Measurements from ENCODE around the gene TSGA10IP. TPM values are rescaled to one million over a fixed set of nuclear protein-coding genes. Genes with fewer than 3 reads are reported as not detected.

TSGA10IP gene
- polyA plus RNA-seq, 1 donor (not counting 4 experiments of a cell fraction or from before 2014, with no cell fraction given), result not detected

DNA sequence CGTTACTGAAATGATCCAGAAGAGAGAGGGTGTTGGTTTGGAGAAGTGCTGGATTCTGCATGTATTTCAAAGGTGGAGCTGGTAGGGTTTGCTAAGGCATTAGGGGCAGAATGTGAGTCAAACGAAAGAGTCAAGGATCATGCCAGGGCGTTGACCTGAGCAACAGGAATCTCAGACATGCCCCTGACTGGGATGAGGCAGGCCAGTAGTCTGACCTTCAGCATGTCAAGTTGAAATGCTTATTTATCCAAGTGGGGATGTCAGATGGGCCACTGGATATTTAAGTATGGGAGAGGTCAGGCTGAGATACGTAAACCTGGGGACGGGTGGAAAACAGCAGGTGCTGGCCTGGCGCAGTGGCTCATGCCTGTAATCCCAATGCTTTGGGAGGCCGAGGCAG lies 2.7 kb upstream of the TSGA10IP start:
- Histone ChIP-seq H3K27ac (ENCODE audit: control insufficient read depth, insufficient read depth, low read length) (no peak overlapping the region), H3K4me2 (ENCODE audit: control insufficient read depth, extremely low read depth, insufficient read depth, low read depth, low read length) (no peak overlapping the region), H3K4me3 (ENCODE audit: control insufficient read depth in 2 of 3, extremely low read depth in 1 of 3, insufficient read depth in 2 of 3, low read depth in 1 of 3, low read length in 3 of 3) (no peak overlapping the region), H3K36me3 (ENCODE audit: control insufficient read depth in 2 of 2, extremely low read depth in 1 of 2, insufficient read depth in 2 of 2, low read length in 2 of 2) (no peaks in the 10 kb centered on the region), H3K27me3 (ENCODE audit: control insufficient read depth, extremely low read depth, insufficient read depth, low read length) (peaks cover 4% of the 10 kb centered on the region), H3K9me3 (ENCODE audit: control insufficient read depth, low read depth, low read length) (no peaks in the 10 kb centered on the region), H3K79me2 (ENCODE audit: control insufficient read depth, insufficient read depth, low read length) (no peaks in the 10 kb centered on the region), H3K9me1 (ENCODE audit: control insufficient read depth, extremely low read depth, insufficient read depth, low read length) (no peaks in the 10 kb centered on the region), H2AFZ (ENCODE audit: control insufficient read depth, low read length) (no peak overlapping the region), H3K9ac (ENCODE audit: control insufficient read depth, extremely low read depth, insufficient read depth, low read length) (no peak overlapping the region), H3K4me1 (ENCODE audit: control insufficient read depth, extremely low read depth, insufficient read depth, low read length) (peaks cover 11% of the 10 kb centered on the region), H4K20me1 (ENCODE audit: control insufficient read depth, extremely low read depth, insufficient read depth, low read length) (no peaks in the 10 kb centered on the region)
- dilution Hi-C loops (cut with MboI; ENCODE audit: extremely low pct_ligation_motif_present, low sequenced_read_pairs), result no loop called here
- DNase-seq (ENCODE audit: low read depth, low spot score) (no peak), FAIRE-seq (no peak)
- TF ChIP-seq, protein P1, sequence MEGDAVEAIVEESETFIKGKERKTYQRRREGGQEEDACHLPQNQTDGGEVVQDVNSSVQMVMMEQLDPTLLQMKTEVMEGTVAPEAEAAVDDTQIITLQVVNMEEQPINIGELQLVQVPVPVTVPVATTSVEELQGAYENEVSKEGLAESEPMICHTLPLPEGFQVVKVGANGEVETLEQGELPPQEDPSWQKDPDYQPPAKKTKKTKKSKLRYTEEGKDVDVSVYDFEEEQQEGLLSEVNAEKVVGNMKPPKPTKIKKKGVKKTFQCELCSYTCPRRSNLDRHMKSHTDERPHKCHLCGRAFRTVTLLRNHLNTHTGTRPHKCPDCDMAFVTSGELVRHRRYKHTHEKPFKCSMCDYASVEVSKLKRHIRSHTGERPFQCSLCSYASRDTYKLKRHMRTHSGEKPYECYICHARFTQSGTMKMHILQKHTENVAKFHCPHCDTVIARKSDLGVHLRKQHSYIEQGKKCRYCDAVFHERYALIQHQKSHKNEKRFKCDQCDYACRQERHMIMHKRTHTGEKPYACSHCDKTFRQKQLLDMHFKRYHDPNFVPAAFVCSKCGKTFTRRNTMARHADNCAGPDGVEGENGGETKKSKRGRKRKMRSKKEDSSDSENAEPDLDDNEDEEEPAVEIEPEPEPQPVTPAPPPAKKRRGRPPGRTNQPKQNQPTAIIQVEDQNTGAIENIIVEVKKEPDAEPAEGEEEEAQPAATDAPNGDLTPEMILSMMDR (optimal IDR thresholded peaks at IDR 0.05 in 1 of 3, IDR thresholded peaks at IDR 0.05 in 1 of 3, conservative IDR thresholded peaks at IDR 0.05 in 1 of 3; ENCODE audit: extremely low read depth in 1 of 3, insufficient read depth in 2 of 3, low read length in 3 of 3), result no peak
- no peak for TF ChIP-seq EZH2 (IDR thresholded peaks at IDR 0.05; ENCODE audit: low read length)

GRCh38 chr11:65944191-65944590 lies 1.1 kb upstream of the TSGA10IP start:
- H3K4me3 ChIP-seq (ENCODE audit: control insufficient read depth in 2 of 3, extremely low read depth in 1 of 3, insufficient read depth in 2 of 3, low read depth in 1 of 3, low read length in 3 of 3), result no peak overlapping the region
- H3K9ac ChIP-seq (ENCODE audit: control insufficient read depth, extremely low read depth, insufficient read depth, low read length), result no peak overlapping the region
- H2AFZ ChIP-seq (ENCODE audit: control insufficient read depth, low read length), result no peak overlapping the region
- TF ChIP-seq EZH2 (IDR thresholded peaks at IDR 0.05; ENCODE audit: low read length), result no peak
- TF ChIP-seq, protein P1 (optimal IDR thresholded peaks at IDR 0.05 in 1 of 3, IDR thresholded peaks at IDR 0.05 in 1 of 3, conservative IDR thresholded peaks at IDR 0.05 in 1 of 3; ENCODE audit: extremely low read depth in 1 of 3, insufficient read depth in 2 of 3, low read length in 3 of 3), result no peak
- no peak overlapping the region for H3K27ac ChIP-seq (ENCODE audit: control insufficient read depth, insufficient read depth, low read length)
- H3K4me1 ChIP-seq (ENCODE audit: control insufficient read depth, extremely low read depth, insufficient read depth, low read length), result peaks cover 11% of the 10 kb centered on the region
- no peaks in the 10 kb centered on the region for H4K20me1 ChIP-seq (ENCODE audit: control insufficient read depth, extremely low read depth, insufficient read depth, low read length)
- peaks cover 4% of the 10 kb centered on the region for H3K27me3 ChIP-seq (ENCODE audit: control insufficient read depth, extremely low read depth, insufficient read depth, low read length)
- FAIRE-seq (no peak), DNase-seq (ENCODE audit: low read depth, low spot score) (no peak)
- H3K9me3 ChIP-seq (ENCODE audit: control insufficient read depth, low read depth, low read length), result no peaks in the 10 kb centered on the region
- H3K4me2 ChIP-seq (ENCODE audit: control insufficient read depth, extremely low read depth, insufficient read depth, low read depth, low read length), result no peak overlapping the region
- no peaks in the 10 kb centered on the region for H3K79me2 ChIP-seq (ENCODE audit: control insufficient read depth, insufficient read depth, low read length)
- dilution Hi-C loops (cut with MboI; ENCODE audit: extremely low pct_ligation_motif_present, low sequenced_read_pairs), result no loop called here
- H3K9me1 ChIP-seq (ENCODE audit: control insufficient read depth, extremely low read depth, insufficient read depth, low read length), result no peaks in the 10 kb centered on the region
- no peaks in the 10 kb centered on the region for H3K36me3 ChIP-seq (ENCODE audit: control insufficient read depth in 2 of 2, extremely low read depth in 1 of 2, insufficient read depth in 2 of 2, low read length in 2 of 2)

Measured in keratinocyte (primary cell).